ENCODE measurements around the gene KIFBP.
"Not testable (repeated sequence)": the region's sequence is repeated elsewhere in the genome, so short reads cannot be mapped to it uniquely, and the experiment has no call there.

KIFBP gene, protein sequence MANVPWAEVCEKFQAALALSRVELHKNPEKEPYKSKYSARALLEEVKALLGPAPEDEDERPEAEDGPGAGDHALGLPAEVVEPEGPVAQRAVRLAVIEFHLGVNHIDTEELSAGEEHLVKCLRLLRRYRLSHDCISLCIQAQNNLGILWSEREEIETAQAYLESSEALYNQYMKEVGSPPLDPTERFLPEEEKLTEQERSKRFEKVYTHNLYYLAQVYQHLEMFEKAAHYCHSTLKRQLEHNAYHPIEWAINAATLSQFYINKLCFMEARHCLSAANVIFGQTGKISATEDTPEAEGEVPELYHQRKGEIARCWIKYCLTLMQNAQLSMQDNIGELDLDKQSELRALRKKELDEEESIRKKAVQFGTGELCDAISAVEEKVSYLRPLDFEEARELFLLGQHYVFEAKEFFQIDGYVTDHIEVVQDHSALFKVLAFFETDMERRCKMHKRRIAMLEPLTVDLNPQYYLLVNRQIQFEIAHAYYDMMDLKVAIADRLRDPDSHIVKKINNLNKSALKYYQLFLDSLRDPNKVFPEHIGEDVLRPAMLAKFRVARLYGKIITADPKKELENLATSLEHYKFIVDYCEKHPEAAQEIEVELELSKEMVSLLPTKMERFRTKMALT

GRCh38 chr10:68988530-68989316, at the start of gene KIFBP:
Gene KIFBP, plus strand, starts transcription at chr10:68988803. Its CDS starts 30 bp downstream, at chr10:68988833.
- DNase-seq = peak; percentile 77

- DNase-seq = no peak
Measured at GRCh38 chr10:68938884-68939283, 49.7 kb upstream of the KIFBP start.

DNA sequence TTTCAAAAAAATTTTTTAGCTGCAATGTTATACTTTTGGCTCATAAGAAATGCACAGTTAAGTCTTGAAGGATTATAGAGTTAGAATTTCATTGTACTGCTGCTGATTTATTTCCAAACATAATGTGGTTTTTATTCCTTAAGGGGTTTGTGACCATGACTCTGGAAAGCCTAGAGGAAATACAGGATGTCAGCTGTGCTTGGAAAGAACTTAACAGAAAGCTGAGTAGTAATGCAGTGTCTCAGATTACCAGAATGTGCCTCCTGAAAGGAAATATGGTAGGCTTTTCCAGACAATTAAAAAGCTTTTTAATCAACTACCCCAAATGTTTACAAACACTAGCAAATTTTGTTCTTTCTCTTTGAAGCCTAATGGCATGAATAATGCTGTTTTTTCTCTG, 47.7 kb upstream of the KIFBP start:
- not testable (repeated sequence) for DNase-seq

DNA sequence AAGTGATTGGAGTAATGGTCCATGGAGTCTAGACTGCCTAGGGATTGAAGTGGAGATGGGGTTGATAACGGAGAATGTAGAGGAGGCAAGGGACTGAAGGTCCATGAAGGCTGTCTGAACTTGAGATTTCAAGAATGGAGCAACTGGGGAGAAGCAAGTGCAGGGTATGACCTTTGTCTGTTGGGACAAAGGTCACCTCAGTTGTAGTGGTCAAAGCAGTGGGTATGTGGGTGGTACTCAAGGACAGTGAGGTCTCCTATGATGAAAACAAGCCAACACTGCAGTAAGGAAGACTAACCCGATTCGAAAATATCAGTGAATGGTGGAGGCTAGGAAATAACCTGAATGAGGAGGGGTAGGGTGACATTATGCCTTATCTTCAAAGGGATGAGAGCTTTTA, 38.0 kb upstream of the KIFBP start:
- no peak for DNase-seq

DNA sequence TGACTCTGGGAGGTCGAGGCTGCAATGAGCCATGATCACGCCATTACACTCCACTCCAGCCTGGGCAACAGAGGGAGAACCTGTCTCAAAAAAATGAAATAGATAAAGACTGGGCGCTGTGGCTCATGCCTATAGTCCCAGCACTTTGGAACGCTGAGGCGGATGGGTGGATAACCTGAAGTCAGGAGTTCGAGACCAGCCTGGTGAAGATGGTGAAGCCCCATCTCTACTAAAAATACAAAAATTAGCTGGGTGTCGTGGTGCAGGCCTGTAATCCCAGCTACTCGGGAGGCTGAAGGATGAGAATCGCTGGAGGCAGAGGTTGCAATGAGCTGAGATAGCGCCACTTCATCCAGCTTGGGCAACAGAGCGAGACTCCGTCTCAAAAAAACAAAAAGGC, 33.7 kb upstream of the KIFBP start:
- no peak for DNase-seq

- DNase-seq = no peak
Measured at GRCh38 chr10:68955355-68955831, 33.2 kb upstream of the KIFBP start.

DNA sequence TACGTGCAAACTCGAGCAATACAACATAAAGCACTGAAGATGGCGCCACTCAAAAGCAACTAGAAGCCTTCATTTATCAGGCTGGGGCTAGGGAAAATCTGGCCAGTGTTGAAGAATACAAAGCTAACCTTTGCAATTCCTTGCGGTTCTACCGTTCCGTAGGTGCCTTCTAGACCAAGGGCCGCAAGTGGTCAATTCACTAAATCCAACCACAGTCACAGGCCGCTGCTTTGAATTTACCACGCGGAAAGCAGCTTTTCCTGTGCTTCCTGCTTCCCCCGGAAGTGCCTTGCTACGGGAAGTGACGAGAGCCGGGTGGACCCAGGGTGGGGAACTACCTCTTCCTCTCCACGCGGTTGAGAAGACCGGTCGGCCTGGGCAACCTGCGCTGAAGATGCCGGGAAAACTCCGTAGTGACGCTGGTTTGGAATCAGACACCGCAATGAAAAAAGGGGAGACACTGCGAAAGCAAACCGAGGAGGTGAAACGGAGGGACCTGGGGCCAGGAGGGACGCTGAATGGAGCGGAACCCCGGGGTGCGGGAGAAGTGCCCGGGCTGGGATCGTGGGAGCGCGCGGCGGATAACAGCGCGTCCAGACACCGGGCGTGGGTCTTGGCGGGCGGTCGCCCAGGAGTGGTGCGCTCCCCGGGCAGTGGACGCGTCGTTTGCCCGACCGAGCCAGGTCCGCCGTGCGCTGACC, 32.6 kb upstream of the KIFBP start, which contains the start of gene DDX21:
Gene DDX21 (plus strand): TSS at position 339 of the 701 bp plus-strand sequence. CDS start 56 bp downstream, at position 395.
- DNase-seq = peak; percentile 83

GRCh38 chr10:68957284-68957615, 31.4 kb upstream of the KIFBP start:
- DNase-seq = no peak

GRCh38 chr10:68957654-68958053, 30.9 kb upstream of the KIFBP start:
- no peak for DNase-seq

GRCh38 chr10:68959695-68960527, 28.7 kb upstream of the KIFBP start:
- no peak for DNase-seq

GRCh38 chr10:68963151-68963550, 25.5 kb upstream of the KIFBP start:
- no peak for DNase-seq

DNA sequence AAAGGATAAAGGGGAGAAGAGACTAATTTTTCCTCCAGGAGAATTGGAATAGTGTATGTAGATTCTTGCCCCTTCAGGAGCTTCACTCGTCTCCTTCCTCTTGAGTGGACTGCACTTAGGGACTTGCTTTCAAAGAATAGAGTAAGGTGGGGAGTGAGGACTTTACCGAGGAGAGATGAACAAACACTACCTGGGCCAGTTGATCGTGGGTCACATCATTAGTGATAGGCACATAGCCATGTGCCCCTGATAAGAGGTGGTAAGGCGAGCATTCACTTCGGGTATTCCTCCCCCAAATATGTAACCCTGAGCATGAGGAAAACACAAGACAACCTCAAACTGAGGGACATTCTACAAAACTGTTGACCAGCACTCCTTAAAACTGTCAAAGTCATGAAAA, 14.6 kb upstream of the KIFBP start:
- DNase-seq = no peak

GRCh38 chr10:68975936-68976473, 12.6 kb upstream of the KIFBP start:
- not testable (repeated sequence) for DNase-seq

- not testable (repeated sequence) for DNase-seq
Measured at GRCh38 chr10:68979738-68980137, 8.9 kb upstream of the KIFBP start.

DNA sequence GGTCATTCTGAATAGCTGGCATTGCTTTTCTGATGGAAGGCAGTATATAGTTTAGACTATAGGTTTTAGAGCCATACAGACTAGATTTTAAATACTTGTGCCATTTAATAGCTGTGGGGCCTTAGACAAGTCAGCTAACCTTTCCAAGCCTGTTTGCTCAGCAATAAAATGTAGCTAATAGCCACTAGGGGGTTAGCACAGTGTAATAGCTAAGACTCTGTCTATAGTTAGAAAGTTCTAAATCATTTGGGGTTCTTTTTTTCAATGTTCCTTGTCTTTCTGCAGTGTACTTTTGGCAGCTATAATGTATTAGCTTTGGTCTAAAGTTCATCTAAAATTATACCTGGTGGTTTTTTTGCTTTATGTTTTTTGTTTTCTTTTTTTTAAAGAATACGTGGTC, 7.5 kb upstream of the KIFBP start:
- no peak for DNase-seq

DNA sequence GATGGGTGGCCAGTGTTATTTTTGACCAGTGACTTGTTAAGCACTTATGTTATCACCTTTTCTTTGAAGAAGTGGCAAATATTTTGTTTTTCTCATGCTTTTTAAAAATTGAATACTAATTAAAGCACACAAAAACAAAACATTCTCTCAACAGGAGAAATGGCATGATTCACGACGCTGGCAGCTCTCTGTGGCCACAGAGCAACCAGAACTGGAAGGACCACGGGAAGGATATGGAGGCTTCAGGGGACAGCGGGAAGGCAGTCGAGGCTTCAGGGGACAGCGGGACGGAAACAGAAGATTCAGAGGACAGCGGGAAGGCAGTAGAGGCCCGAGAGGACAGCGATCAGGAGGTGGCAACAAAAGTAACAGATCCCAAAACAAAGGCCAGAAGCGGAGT, 6.2 kb upstream of the KIFBP start:
- no peak for DNase-seq

DNA sequence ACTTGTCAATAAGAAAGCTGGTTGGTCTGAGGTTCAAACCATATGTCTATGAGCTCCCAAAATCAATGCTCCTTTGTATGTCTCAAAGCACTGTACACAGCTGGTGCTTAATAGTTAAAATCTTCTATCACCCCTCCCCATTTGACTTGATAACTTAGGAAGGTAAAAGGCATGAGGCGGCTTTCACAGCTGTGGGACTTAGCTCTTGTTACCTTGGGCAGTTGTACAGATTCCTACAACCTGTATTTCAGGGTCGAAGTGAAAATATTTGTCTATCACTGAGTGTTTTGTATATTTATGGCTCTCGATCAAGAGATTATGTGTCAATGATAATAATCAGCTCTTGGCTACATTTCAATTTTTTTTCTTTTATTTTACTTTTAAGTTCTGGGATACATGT, 992 bp upstream of the KIFBP start:
- no peak for DNase-seq

DNA sequence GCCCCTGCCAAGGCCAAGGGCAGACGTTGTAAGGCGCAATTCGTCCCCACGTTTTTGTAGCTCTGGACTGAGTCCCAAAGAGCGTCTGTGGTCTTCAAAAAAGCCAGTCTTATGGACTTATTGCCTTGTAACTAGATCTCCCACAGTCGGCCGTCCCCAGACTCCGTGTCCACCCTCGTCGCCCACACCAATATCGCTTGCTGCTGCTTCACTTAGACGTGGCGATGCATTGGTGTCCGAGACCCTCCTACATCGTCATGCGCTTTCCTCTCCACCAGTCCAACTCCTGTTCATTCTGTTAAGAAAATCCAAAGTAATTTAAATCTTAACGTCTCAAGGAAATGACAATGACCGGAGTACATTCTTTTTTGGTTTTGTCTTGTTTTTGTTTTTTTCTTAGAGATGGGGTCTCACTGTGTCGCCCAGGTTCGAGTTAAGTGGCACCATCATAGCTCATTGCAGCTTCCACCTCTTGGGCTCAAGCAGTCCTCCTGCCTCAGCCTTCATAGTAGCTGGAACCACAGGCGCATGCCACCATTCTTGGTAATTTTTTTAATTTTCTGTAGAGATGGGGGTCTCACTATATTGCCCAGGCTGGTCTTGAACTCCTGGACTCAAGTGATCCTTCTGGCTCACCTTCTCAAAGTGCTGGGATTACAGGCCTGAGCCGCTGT, 851 bp downstream of the KIFBP start:
- no peak for DNase-seq

GRCh38 chr10:68992636-68993440, 4.2 kb downstream of the KIFBP start:
- DNase-seq = no peak

DNA sequence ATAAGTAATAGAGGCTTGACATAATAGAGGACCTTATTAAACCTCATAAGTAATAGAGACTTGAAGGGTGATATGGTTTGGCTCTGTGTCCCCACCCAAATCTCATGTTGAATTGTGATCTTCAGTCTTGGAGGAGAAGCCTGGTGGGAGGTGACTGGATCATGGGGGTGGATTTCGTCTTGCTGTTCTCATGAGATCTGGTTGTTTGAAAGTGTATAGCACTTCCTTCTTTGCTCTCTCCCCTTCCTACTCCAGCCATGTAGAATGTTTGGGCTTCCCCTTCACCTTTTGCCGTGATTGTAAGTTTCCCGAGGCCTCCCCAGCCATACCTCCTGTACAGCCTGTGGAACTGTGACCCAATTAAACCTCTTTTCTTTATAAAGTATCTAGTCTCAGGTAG, 8.6 kb downstream of the KIFBP start:
- DNase-seq = no peak

Measured in activated CD4-positive, alpha-beta T cell treated with anti-CD3 and anti-CD28 coated beads, Interleukin-2, amount 50 U/mL, for 1 hour (primary cell).